22Rv1 (cell line): ENCODE data around the gene CBX2.

Experiments
- H3K27ac ChIP-seq: fragments of 450-650 bp; 2 replicates; pipeline ENCODE4 v1.5.1; 2017
- ZFX ChIP-seq: fragments of 450-650 bp; IDR thresholded peaks from 2 replicates; pipeline ENCODE4 v1.6.1; 2017; ENCODE audit warnings: antibody characterized with exemption, borderline replicate concordance
- TF ChIP-seq, protein P1 (sequence below): fragments of 450-650 bp; IDR thresholded peaks from 2 replicates; pipeline ENCODE4 v1.5.1; 2017; ENCODE audit warnings: mild to moderate bottlenecking

CBX2 gene

DNA sequence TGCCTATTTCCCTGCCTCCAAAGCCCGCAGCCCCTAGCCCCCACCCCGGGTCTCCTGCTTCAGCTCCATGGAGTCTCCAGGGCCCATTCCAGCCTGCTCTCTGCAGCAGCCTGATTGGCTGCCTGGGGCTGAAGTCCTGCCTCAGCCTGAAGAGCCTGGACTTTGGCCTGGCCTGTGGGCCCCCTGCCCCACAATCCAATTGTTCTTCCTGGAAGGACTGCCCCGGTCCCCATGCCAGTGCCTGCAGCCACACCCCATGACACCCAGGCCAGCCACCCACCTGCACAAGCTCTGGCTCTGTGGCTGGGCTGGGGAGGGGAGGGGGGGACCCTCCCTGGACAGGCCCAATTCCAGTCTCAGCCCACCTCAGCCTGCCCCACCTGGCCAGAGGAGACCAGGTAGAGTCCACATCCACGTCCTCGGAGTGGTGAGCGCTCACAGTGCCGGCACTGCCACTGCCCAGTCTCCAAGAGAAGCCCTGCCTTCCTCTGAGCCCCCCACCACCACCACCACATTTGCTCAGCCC, 34.9 kb upstream of the CBX2 start:
- no peak overlapping the region for H3K27ac ChIP-seq
- TF ChIP-seq ZFX = no peak
- TF ChIP-seq, protein P1, sequence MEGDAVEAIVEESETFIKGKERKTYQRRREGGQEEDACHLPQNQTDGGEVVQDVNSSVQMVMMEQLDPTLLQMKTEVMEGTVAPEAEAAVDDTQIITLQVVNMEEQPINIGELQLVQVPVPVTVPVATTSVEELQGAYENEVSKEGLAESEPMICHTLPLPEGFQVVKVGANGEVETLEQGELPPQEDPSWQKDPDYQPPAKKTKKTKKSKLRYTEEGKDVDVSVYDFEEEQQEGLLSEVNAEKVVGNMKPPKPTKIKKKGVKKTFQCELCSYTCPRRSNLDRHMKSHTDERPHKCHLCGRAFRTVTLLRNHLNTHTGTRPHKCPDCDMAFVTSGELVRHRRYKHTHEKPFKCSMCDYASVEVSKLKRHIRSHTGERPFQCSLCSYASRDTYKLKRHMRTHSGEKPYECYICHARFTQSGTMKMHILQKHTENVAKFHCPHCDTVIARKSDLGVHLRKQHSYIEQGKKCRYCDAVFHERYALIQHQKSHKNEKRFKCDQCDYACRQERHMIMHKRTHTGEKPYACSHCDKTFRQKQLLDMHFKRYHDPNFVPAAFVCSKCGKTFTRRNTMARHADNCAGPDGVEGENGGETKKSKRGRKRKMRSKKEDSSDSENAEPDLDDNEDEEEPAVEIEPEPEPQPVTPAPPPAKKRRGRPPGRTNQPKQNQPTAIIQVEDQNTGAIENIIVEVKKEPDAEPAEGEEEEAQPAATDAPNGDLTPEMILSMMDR = no peak

DNA sequence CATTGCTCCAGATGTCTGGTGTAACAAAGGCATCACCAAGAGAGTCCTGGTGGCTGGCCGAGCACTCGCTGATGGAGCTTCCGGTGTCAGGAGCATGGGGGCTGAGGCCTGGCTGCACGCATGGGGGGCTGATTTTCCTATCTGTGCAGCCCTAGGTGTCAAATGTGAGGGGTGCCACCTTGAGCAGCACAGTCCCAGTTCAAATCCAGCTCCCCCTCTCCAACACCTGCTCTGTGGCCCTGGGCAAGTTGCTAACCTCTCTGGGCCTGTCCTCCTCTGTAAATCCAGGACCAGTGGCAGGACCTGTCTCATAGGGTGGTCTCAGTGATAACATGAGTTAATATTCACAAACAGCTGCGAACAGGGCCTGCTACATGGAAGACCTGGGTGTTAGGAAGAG, 34.3 kb upstream of the CBX2 start:
- TF ChIP-seq, protein P1 = no peak
- TF ChIP-seq ZFX = no peak
- no peak overlapping the region for H3K27ac ChIP-seq

DNA sequence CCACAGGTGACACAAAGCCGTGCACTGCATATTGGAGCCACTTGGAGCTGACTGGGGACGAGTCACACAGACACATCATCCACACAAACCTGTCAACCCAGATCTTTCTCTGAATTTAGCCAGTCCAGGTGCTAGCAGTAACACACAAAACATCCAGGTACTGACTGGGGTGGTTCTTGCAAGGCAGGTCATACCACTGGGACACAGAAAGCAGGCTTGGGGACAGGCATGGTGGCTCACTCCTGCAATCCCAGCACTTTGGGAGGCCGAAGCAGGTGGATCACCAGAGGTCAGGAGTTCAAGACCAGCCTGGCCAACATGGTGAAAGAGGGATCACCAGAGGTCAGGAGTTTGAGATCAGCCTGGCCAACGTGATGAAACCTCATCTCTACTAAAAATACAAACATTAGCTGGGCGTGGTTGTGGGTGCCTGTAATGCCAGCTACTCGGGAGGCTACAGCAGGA, 32.3 kb upstream of the CBX2 start:
- H3K27ac ChIP-seq = no peak overlapping the region
- TF ChIP-seq, protein P1 = no peak
- no peak for TF ChIP-seq ZFX

DNA sequence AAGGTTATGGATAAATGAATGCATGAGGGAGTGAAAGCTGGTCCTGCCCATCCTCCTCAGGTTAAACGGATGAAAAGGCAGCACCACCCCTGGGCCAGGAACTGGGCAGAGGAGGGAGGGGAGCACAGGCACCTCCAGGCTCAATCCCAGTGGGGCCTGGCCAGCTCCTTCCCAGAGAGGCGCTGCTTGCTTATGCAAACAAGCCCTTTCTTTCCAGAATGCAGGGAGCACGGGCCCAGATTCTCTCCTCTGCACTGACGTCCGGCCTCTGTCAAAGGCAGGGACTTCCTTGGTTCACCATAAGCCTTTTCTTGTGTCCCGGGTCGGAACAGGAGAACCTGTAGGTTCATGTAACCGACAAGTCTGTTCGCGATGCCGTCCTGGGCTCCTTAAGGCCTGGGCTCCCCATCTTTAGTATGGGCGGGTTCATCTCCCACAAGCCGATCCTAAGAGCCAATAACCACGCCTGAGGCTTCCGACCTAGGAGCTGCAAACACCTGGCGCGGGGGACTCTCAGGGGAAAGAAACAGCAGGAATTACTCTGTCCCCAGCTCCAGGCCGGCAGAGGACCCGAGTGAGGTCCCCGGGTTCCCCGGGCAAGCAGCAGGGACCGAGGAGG, 30.9 kb upstream of the CBX2 start:
- no peak for TF ChIP-seq ZFX
- TF ChIP-seq, protein P1 = no peak
- H3K27ac ChIP-seq = no peak overlapping the region

DNA sequence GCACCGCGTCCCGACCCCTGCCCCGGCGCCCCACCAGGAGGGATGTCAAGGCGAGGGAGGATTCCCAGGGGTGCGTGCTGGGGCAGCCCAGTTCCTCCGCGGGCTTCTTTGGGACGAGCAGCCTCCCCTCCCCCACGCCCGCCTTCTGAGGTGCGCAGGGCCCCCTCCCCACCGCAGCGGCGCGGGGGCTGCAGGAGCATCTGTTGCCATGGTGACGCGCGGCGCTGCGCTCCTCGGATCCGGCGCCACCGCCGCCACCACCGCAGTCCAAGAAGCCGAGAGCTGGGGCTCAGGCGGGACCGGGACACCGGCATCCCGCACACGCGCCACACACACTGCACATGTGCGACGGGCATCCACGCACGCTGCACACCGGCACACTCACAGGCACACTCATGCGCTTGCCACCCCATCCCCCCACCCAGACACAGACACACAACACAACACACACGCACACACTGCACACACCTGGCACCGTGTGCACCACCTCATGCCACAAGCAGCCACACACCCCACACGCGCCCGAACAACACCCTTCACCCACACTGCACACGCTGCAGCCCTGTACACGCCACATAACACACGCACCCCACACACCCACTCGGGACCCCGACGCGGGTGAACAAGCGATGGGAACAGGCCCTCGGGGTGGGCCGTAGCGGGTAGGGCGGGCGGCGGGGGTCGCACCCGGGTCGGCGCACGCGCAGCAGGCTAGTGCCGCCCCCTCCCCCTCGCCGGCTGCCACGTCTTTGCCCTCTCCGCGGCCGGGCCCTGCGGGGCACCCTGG, 30.2 kb upstream of the CBX2 start:
- H3K27ac ChIP-seq = no peak overlapping the region
- TF ChIP-seq ZFX = no peak
- TF ChIP-seq, protein P1 = no peak

DNA sequence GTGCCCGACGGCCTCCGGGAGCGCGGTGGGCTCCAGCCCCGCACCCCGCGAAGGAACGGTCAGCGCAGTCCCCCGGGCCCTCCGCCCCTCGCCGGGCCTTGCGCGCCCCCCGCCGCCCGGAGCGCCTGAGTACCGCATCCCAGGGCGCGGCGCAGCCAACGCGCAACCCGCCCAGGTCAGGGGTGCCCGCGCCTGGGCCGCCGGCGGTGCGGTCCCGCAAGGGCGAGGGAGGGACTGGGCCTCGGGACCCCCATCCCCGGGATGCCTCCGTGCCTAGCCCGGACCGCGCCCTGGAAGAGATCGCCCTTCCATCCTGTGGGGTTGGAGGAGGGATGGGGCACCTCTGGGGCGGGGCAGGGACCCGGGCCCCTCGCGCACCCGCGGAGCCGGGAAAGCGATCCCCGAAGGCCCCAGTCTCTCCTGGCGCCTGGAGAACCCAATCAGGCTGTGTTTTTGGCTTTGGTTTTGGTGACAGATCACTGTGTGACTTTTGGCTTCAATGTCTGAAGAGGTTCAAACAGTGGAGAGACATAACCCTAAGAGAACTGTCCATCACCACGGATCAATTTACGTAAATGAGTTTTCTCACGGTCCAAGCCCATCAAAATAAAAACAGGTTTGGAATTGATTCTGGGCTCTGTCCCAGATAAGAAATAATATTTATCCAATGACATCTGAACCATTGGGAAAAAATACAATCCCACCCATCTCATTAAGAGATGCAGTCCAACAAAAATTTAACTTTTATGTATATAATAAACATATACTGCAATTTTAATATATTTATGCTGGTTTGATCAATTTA, 29.5 kb upstream of the CBX2 start:
- no peak overlapping the region for H3K27ac ChIP-seq
- TF ChIP-seq ZFX = no peak
- TF ChIP-seq, protein P1 = 0 out of 2 replicates have a peak, but pooled peaks have one; percentile 1
